ENCODE measurements around the gene WDR33.

WDR33 gene

DNA sequence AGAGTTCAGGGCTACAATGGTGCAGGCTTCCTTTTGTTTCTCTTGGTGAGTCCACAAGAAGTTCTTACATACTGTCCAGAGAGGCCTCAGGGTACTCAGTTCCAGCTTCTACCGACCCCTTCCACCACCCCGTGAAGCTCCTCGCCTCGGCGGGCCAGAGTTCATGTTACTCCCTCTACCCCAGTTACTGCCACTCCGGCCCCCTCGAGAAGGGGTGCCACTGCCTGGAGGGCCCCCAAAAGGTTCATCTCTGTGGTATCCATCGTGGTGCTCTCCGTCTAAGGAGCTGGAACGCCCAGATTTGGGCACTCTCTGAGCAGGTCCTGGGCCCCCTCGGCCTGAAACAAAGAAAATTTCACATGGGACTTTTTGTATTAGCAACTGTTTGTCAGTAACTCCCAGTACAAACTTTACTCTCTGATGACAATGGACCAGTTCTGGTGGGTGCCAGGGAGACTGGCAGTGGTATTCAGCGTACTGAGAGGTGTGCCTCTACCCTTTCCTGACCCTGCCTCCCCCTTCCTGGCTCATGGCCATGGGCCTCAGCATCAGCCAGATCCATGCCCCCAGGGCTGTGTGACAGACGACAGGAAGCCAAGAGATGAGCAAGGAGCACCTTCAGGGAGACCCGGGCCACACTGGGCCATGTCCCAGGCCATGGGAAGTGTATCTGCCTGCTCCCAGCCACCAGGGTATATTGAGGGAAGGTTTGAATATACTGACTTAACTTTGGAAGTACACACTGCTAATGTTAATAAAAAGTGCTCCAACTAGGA, 104.6 kb downstream of the WDR33 start (continued):
- TF ChIP-seq ZNF391 (tag by site-specific recombination; IDR thresholded peaks at IDR 0.05; ENCODE audit: borderline replicate concordance, low read depth), result no peak

DNA sequence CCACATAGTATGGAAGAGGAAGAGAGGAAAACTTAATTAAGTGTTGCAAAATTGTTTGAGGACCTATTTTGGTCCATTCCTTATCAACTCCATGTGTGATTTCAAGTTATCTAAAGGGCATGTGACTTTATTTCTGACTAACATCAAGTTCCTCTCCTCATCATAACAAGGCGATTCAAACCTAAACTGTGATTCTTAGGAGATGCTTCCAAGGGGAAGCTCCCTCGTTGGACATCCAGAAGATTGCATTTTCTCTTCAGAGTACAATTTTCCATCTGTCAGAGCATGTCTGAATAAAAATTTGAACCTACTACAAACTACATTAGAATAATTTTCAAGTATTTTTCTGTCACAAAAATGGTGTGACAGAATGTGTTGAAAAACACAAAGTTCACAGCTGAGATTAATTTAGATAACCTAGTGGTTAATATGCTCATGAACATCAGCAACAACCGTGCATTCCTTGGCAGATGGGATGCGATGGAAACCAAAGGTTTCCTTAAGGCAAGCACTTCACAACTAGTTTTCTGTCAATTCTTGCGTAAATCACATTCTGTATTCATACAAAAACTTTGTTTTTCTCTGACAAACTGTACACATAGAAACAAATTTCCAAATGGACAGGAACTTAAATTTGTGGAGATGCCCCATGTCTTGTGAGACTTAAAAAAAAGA, 105.4 kb downstream of the WDR33 start:
- ChIA-PET POLR2A (interaction anchor here (1.1 kb wide), 1 partner anchor 179 kb away, joined by 3 read pairs; no protein-coding TSS in a partner anchor), CTCF (interaction anchor here (0.7 to 1.4 kb wide), 2 partner anchors 13 to 114 kb away, joined by 4 to 7 read pairs; no protein-coding TSS in a partner anchor)
- TF ChIP-seq KLF1 (tag by site-specific recombination; IDR thresholded peaks at IDR 0.05) (no peak), ZNF175 (tag by site-specific recombination; IDR thresholded peaks at IDR 0.05) (no peak), ZNF24 (tag by site-specific recombination; IDR thresholded peaks at IDR 0.05) (no peak), KLF10 (tag by site-specific recombination; IDR thresholded peaks at IDR 0.05) (no peak), ZNF426 (tag by site-specific recombination; IDR thresholded peaks at IDR 0.05) (no peak), MYNN (tag by site-specific recombination; IDR thresholded peaks at IDR 0.05; ENCODE audit: borderline replicate concordance) (no peak), ZNF223 (tag by site-specific recombination; IDR thresholded peaks at IDR 0.05) (no peak), ZNF138 (tag by site-specific recombination; IDR thresholded peaks at IDR 0.05; ENCODE audit: borderline replicate concordance) (no peak), ZBTB7A (tag by site-specific recombination; IDR thresholded peaks at IDR 0.05; ENCODE audit: low read depth) (no peak), ZNF433 (tag by site-specific recombination; IDR thresholded peaks at IDR 0.05; ENCODE audit: low read depth) (no peak), ZNF626 (tag by site-specific recombination; IDR thresholded peaks at IDR 0.05) (no peak), OVOL3 (tag by site-specific recombination; IDR thresholded peaks at IDR 0.05) (no peak), ZNF394 (tag by site-specific recombination; IDR thresholded peaks at IDR 0.05; ENCODE audit: borderline replicate concordance) (no peak)
- TF ChIP-seq, protein P1, sequence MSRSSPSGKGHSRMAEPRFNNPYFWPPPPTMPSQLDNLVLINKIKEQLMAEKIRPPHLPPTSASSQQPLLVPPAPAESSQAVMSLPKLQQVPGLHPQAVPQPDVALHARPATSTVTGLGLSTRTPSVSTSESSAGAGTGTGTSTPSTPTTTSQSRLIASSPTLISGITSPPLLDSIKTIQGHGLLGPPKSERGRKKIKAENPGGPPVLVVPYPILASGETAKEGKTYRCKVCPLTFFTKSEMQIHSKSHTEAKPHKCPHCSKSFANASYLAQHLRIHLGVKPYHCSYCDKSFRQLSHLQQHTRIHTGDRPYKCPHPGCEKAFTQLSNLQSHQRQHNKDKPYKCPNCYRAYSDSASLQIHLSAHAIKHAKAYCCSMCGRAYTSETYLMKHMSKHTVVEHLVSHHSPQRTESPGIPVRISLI (tag by site-specific recombination; IDR thresholded peaks at IDR 0.05), result no peak
- TF ChIP-seq, protein P2, sequence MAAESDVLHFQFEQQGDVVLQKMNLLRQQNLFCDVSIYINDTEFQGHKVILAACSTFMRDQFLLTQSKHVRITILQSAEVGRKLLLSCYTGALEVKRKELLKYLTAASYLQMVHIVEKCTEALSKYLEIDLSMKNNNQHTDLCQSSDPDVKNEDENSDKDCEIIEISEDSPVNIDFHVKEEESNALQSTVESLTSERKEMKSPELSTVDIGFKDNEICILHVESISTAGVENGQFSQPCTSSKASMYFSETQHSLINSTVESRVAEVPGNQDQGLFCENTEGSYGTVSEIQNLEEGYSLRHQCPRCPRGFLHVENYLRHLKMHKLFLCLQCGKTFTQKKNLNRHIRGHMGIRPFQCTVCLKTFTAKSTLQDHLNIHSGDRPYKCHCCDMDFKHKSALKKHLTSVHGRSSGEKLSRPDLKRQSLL (tag by site-specific recombination; IDR thresholded peaks at IDR 0.05), result no peak
- TF ChIP-seq, protein P3, sequence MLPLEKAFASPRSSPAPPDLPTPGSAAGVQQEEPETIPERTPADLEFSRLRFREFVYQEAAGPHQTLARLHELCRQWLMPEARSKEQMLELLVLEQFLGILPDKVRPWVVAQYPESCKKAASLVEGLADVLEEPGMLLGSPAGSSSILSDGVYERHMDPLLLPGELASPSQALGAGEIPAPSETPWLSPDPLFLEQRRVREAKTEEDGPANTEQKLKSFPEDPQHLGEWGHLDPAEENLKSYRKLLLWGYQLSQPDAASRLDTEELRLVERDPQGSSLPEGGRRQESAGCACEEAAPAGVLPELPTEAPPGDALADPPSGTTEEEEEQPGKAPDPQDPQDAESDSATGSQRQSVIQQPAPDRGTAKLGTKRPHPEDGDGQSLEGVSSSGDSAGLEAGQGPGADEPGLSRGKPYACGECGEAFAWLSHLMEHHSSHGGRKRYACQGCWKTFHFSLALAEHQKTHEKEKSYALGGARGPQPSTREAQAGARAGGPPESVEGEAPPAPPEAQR (tag by site-specific recombination; IDR thresholded peaks at IDR 0.05), result no peak
- Histone ChIP-seq H3K36me3 (ENCODE audit: control insufficient read depth in 2 of 2, insufficient read depth in 1 of 2, low read length in 2 of 2) (peaks cover 15 to 64% of the 10 kb centered on the region in 2 experiments), H3K4me1 (ENCODE audit: control insufficient read depth, insufficient read depth, low read length) (no peaks in the 10 kb centered on the region; the same call in 1 of the 2 replicates), H3K9me3 (ENCODE audit: control insufficient read depth, insufficient read depth, low read depth, low read length) (no peaks in the 10 kb centered on the region), H3K27ac (ENCODE audit: extremely low read depth, low read depth, low read length) (no peak overlapping the region), H3K4me3 (ENCODE audit: low read depth, low read length) (no peak overlapping the region)

Data from HEK293 (cell line).